Lower leg skin (tissue), 3 donors: ENCODE measurements around the gene KRT84.

ENCODE experiments used
- POLR2A ChIP-seq, 2 donors: fragments of 450-650 bp; IDR thresholded peaks; one replicate each; pipeline ENCODE4 v1.6.1; 2016 to 2017; ENCODE audit warnings: antibody characterized with exemption in 2 of 2, mild to moderate bottlenecking in 1 of 2, moderate library complexity in 1 of 2
- TF ChIP-seq, protein P1 (sequence below), 3 donors: fragments of 450-650 bp; IDR thresholded peaks; one replicate each; pipeline ENCODE4 v1.5.1; 2016; ENCODE audit warnings: antibody characterized with exemption in 3 of 3, mild to moderate bottlenecking in 3 of 3, moderate library complexity in 2 of 3

DNA sequence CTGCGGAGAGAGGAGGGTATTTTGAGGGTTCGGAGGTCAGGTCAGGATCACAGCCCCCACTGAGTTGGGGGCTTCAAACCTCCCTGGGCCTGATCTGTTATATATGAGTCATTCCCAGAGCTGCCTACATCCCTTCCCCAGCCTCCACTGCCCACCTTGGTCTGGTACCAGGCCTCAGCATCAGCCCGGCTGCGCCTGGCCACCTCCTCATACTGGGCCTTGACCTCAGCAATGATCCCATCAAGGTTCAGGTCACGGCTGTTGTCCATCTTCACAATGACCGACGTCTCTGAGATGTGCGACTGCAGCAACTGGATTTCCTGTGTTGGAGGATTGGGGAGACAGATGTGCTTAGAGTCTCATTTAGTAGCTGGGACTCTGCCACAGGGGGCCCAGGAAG, 4.2 kb downstream of the KRT84 start:
- TF ChIP-seq, protein P1, sequence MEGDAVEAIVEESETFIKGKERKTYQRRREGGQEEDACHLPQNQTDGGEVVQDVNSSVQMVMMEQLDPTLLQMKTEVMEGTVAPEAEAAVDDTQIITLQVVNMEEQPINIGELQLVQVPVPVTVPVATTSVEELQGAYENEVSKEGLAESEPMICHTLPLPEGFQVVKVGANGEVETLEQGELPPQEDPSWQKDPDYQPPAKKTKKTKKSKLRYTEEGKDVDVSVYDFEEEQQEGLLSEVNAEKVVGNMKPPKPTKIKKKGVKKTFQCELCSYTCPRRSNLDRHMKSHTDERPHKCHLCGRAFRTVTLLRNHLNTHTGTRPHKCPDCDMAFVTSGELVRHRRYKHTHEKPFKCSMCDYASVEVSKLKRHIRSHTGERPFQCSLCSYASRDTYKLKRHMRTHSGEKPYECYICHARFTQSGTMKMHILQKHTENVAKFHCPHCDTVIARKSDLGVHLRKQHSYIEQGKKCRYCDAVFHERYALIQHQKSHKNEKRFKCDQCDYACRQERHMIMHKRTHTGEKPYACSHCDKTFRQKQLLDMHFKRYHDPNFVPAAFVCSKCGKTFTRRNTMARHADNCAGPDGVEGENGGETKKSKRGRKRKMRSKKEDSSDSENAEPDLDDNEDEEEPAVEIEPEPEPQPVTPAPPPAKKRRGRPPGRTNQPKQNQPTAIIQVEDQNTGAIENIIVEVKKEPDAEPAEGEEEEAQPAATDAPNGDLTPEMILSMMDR (IDR thresholded peaks at IDR 0.05): no peak
- TF ChIP-seq POLR2A (IDR thresholded peaks at IDR 0.05): no peak
